Fibroblast of villous mesenchyme (primary cell): ENCODE data around the gene WWTR1. TPM values are rescaled to one million over a fixed set of nuclear protein-coding genes. Genes with fewer than 3 reads are reported as not detected.

Experiments
- DNase-seq: peaks from one replicate; pipeline ENCODE4 v3.0.0-alpha.2; 2010; ENCODE audit warnings: low read depth
- H3K4me3 ChIP-seq: 2 replicates; pipeline ENCODE4 v1.5.1; 2011; ENCODE audit warnings: low read depth, mild to moderate bottlenecking, low read length
- total RNA-seq: library from RNA; depleted of rRNA; stranded (reverse); fragments of >200 nt; gene quantifications from 2 replicates; pipeline ENCODE4 v1.2.3, GENCODE V29; 2012
- TF ChIP-seq, protein P1 (sequence below): IDR thresholded peaks from 2 replicates; pipeline ENCODE4 v1.5.1; 2012; ENCODE audit warnings: low read depth, mild to moderate bottlenecking, low read length; ENCODE audit not compliant: insufficient read depth

The WWTR1 gene
- total RNA-seq, 1 donor, result 37.6 TPM

DNA sequence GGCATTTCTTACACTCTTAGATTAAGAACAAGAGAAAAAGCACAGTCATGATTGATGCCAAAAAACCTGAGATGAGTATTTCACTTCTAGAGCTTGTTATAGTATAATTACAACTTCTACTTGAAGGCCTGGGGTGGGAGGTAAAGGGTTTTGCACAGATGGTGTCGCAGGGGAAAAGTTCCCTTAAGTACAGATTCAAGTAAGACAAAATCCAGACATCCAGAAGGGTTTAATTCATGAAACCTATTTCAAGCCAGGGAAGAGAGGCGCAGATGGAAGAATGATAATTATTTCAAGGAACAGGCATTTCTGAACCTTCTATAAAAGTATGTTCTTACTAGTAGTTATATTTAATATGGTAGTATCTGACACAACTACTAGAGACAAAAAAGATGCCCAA is 112.8 kb downstream of the WWTR1 start:
- no peak overlapping the region for H3K4me3 ChIP-seq
- no peak for DNase-seq
- TF ChIP-seq, protein P1, sequence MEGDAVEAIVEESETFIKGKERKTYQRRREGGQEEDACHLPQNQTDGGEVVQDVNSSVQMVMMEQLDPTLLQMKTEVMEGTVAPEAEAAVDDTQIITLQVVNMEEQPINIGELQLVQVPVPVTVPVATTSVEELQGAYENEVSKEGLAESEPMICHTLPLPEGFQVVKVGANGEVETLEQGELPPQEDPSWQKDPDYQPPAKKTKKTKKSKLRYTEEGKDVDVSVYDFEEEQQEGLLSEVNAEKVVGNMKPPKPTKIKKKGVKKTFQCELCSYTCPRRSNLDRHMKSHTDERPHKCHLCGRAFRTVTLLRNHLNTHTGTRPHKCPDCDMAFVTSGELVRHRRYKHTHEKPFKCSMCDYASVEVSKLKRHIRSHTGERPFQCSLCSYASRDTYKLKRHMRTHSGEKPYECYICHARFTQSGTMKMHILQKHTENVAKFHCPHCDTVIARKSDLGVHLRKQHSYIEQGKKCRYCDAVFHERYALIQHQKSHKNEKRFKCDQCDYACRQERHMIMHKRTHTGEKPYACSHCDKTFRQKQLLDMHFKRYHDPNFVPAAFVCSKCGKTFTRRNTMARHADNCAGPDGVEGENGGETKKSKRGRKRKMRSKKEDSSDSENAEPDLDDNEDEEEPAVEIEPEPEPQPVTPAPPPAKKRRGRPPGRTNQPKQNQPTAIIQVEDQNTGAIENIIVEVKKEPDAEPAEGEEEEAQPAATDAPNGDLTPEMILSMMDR, result no peak

DNA sequence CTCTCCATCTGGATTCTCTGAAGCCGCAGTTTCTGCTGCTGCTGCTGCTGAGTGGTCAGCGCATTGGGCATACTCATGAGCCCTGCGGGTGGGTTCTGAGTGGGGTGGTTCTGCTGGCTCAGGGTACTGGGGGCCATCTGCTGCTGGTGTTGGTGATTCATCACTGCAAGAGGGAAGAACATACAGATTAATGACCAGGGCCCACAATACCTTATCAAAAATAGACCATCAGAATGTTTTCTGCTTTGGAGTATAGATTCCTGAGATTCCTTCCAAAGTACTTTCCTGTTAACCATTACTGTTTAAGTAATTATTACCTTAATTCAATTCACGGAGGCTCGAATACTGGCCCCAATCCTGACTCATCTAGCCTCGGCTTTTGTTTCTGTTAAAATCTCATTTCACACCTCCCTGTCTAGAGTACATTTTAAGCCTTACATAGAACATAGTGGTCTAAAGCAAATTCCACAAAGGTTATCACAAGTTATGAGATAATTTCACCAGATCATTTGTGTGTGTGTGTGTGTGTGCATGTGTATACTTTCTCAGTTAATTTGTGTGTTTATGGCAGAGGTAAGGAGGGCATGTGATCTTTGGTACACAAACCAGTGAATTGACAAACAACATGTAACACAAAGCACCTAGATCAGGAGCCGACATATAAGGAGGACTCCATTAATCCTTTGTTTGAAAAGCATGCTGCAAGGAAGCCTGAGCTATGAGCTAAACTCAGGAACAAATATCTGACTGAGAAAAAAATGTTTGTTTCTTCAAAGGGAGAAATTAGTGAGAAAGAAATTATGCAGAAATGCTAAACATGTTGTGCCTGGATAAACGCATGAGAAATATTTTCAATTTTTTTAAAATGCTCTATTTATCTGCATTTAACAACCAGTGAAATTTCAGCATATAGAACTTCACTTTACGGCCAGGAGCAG is 115.2 kb downstream of the WWTR1 start:
- DNase-seq, result no peak
- TF ChIP-seq, protein P1, result no peak
- H3K4me3 ChIP-seq, result no peak overlapping the region

DNA sequence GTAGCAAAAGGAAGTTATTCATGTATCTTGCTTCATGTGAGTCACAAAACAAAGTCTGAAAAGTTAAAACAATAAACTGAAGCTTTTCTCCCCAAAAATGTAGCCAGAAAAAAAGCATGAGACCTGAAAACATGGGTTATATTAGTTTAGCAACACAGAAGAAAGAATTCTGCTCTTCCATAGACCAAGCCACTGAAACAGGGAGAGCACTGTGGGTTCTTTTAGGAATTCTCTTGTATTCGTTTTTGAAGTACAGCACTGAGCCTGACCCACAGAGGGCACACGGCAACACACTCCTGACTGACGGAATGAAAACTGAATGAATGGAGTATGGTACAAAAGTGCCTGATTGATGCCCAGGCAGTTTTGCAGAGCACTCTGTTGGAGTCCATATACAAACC is 116.7 kb downstream of the WWTR1 start:
- peak; percentile 14 for DNase-seq

GRCh38 chr3:149538371-149538770 is 119.5 kb downstream of the WWTR1 start:
- TF ChIP-seq, protein P1, result no peak
- H3K4me3 ChIP-seq, result no peak overlapping the region
- DNase-seq, result no peak

More for the DNA sequence above, 116.7 kb downstream of the WWTR1 start:
- TF ChIP-seq, protein P1, result no peak
- H3K4me3 ChIP-seq, result no peak overlapping the region

DNA sequence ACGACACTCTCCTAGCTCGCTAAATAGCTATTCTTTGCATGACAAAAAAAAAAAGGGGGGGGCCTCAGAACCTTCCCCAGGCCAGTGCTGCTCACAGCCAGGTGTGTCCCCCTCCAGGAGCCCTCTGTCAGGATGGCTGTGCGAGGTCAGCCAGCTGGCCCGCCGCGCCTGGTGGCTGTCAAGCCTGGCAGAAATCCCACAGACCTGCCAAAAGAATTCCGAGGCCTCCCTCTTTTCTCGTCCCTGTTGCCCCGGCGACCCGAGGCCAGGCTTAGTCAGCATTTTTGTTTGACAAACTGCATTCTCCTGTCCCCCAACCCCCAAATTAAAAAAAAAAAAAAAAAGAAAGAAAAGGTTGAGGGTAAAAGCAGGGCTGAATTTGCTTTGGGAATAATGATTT is 121.4 kb downstream of the WWTR1 start:
- H3K4me3 ChIP-seq, result no peak overlapping the region
- TF ChIP-seq, protein P1, result no peak
- peak; percentile 44 for DNase-seq

DNA sequence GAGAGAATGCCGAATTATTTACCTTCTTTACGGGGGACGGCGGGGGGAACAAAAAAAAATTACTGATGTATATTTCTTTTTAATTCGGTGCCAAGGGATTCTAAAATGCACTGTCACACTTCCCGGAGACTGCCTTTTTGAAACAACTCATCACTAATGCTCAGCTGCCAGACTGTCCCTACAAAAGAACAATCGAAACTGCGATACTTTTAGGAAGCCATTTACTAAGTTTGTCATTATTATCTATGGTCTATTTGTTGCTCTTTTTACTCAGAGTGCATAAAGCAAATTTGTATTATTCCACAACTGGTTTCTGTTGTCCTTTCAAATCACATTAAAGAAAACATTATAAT is 122.5 kb downstream of the WWTR1 start:
- no peak overlapping the region for H3K4me3 ChIP-seq
- TF ChIP-seq, protein P1, result no peak
- DNase-seq, result peak; percentile 22
